ENCODE measurements around the gene FPR2. TPM values are rescaled to one million over a fixed set of nuclear protein-coding genes. Genes with fewer than 3 reads are reported as not detected.

FPR2 gene
- total RNA-seq, 1 experiment from 2014 or later: not detected

GRCh38 chr19:51815043-51815442, 54.1 kb downstream of the FPR2 start:
- Histone ChIP-seq H3F3A (ENCODE audit: insufficient read depth, low read depth) (no peaks in the 10 kb centered on the region), H3K4me1 (replicated peaks; ENCODE audit: insufficient read depth) (no peaks in the 10 kb centered on the region), H3K27me3 (ENCODE audit: insufficient read depth, low read depth) (peaks cover 19% of the 10 kb centered on the region), H3K9me3 (ENCODE audit: insufficient read depth, low read depth) (no peaks in the 10 kb centered on the region), H3K36me3 (ENCODE audit: low read depth) (no peaks in the 10 kb centered on the region), H3K9me2 (ENCODE audit: insufficient read depth) (no peaks in the 10 kb centered on the region), H4K20me1 (ENCODE audit: insufficient read depth) (no peaks in the 10 kb centered on the region), H2AFZ (no peak overlapping the region), H3K4me2 (no peak overlapping the region), H3K4me3 (no peak overlapping the region), H3K79me2 (ENCODE audit: low read depth) (no peaks in the 10 kb centered on the region), H3K27ac (no peak overlapping the region)
- POLR2A ChIA-PET (ENCODE audit: unreplicated experiment): no interaction called here
- intact Hi-C loops (cut with micrococcal nuclease; ENCODE audit: unreplicated experiment): no loop called here
- CTCF ChIA-PET: interaction anchor here (0.7 kb wide), 1 partner anchor 343 kb away, joined by 3 read pairs; no protein-coding TSS in a partner anchor
- no peak for DNase-seq
- BruUV-seq (replicated peaks): no TSS peak
- TF ChIP-seq EZH2 (IDR thresholded peaks at IDR 0.05; ENCODE audit: low read depth): no peak

DNA sequence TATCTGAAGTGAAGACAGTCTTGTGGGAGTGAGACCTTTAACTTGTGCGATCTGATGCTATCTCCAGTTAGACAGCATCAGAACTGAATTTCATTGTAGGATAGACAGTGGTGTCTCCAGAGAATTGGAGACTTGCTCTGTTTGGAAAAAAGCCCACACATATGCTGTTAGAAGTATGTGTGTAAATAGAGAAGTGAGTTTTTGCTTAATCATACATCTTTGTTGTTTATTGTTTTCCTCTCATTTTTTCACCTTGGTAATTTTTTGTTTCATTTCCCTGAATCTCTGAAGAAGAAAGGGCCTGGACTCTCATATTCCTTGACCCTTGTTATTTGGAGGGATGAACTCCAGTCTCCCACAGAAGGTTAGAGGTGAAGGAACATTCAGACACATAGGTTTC, 55.7 kb downstream of the FPR2 start:
- H3K4me1 ChIP-seq (replicated peaks; ENCODE audit: insufficient read depth): no peaks in the 10 kb centered on the region
- DNase-seq: no peak
- H3K27ac ChIP-seq: no peak overlapping the region
- H3K9me3 ChIP-seq (ENCODE audit: insufficient read depth, low read depth): no peaks in the 10 kb centered on the region
- H4K20me1 ChIP-seq (ENCODE audit: insufficient read depth): no peaks in the 10 kb centered on the region
- TF ChIP-seq CTCF (conservative IDR thresholded peaks at IDR 0.05) (no peak), EZH2 (IDR thresholded peaks at IDR 0.05; ENCODE audit: low read depth) (no peak)
- BruUV-seq (replicated peaks): no TSS peak
- no peak overlapping the region for H3K4me3 ChIP-seq
- POLR2A ChIA-PET (ENCODE audit: unreplicated experiment): no interaction called here
- H3K79me2 ChIP-seq (ENCODE audit: low read depth): no peaks in the 10 kb centered on the region
- intact Hi-C loops (cut with micrococcal nuclease; ENCODE audit: unreplicated experiment): no loop called here
- H3K9me2 ChIP-seq (ENCODE audit: insufficient read depth): no peaks in the 10 kb centered on the region; the same call in 1 of the 2 replicates
- no peak overlapping the region for H2AFZ ChIP-seq
- H3F3A ChIP-seq (ENCODE audit: insufficient read depth, low read depth): no peaks in the 10 kb centered on the region
- H3K36me3 ChIP-seq (ENCODE audit: low read depth): no peaks in the 10 kb centered on the region
- CTCF ChIA-PET: no interaction called here
- H3K4me2 ChIP-seq: no peak overlapping the region
- H3K27me3 ChIP-seq (ENCODE audit: insufficient read depth, low read depth): peaks cover 19% of the 10 kb centered on the region

GRCh38 chr19:51820011-51820410, 59.0 kb downstream of the FPR2 start:
- no peak for DNase-seq
- Histone ChIP-seq H3K4me2 (no peak overlapping the region), H3K36me3 (ENCODE audit: low read depth) (no peaks in the 10 kb centered on the region), H3K9me3 (ENCODE audit: insufficient read depth, low read depth) (no peaks in the 10 kb centered on the region), H3K9me2 (ENCODE audit: insufficient read depth) (no peaks in the 10 kb centered on the region; the same call in 1 of the 2 replicates), H3K27ac (no peak overlapping the region), H3K79me2 (ENCODE audit: low read depth) (no peaks in the 10 kb centered on the region), H3F3A (ENCODE audit: insufficient read depth, low read depth) (no peaks in the 10 kb centered on the region), H2AFZ (no peak overlapping the region), H4K20me1 (ENCODE audit: insufficient read depth) (no peaks in the 10 kb centered on the region), H3K4me3 (no peak overlapping the region), H3K27me3 (ENCODE audit: insufficient read depth, low read depth) (peaks cover 4% of the 10 kb centered on the region; the same call in 1 of the 2 replicates), H3K4me1 (replicated peaks; ENCODE audit: insufficient read depth) (no peaks in the 10 kb centered on the region)
- CTCF ChIA-PET: no interaction called here
- intact Hi-C loops (cut with micrococcal nuclease; ENCODE audit: unreplicated experiment): no loop called here
- TF ChIP-seq CTCF (conservative IDR thresholded peaks at IDR 0.05) (no peak), EZH2 (IDR thresholded peaks at IDR 0.05; ENCODE audit: low read depth) (no peak)
- BruUV-seq (replicated peaks): no TSS peak
- POLR2A ChIA-PET (ENCODE audit: unreplicated experiment): no interaction called here

Other genes starting within 250 kb of the FPR2 start
- not detected in 2 replicates for gene SIGLEC6, start 229.5 kb upstream of the FPR2 start, total RNA-seq (2021)
- 11.7 and 12.5 TPM in 2 replicates for gene ZNF175, start 189.9 kb upstream of the FPR2 start, total RNA-seq (2021)
- gene SIGLEC5, start 130.8 kb upstream of the FPR2 start, total RNA-seq (2021): not detected in 2 replicates
- not detected in 2 replicates for gene SIGLEC14, start 114.4 kb upstream of the FPR2 start, total RNA-seq (2021)
- gene SPACA6, start 67.8 kb upstream of the FPR2 start, total RNA-seq (2021): 29.5 and 40.5 TPM in 2 replicates
- not detected in 2 replicates for gene HAS1, start 37.2 kb upstream of the FPR2 start, total RNA-seq (2021)
- not detected in 2 replicates for gene FPR1, start 9.3 kb upstream of the FPR2 start, total RNA-seq (2021)
- gene FPR3, start 34.0 kb downstream of the FPR2 start, total RNA-seq (2021): not detected in 2 replicates
- gene ZNF577, start 126.8 kb downstream of the FPR2 start, total RNA-seq (2021): 5.3 and 5.4 TPM in 2 replicates
- 8.8 and 9.6 TPM in 2 replicates for gene ZNF649, start 143.8 kb downstream of the FPR2 start, total RNA-seq (2021)
- 4.8 and 5.6 TPM in 2 replicates for gene ZNF613, start 166.3 kb downstream of the FPR2 start, total RNA-seq (2021)
- 12.0 and 12.4 TPM in 2 replicates for gene ZNF350, start 225.7 kb downstream of the FPR2 start, total RNA-seq (2021)
- gene ZNF615, start 247.0 kb downstream of the FPR2 start, total RNA-seq (2021): 5.3 and 8.5 TPM in 2 replicates

All from PC-9 (cell line).